Measurements from ENCODE around the gene ARHGEF2. TPM values are rescaled to one million over a fixed set of nuclear protein-coding genes. Genes with fewer than 3 reads are reported as not detected.

Gene ARHGEF2
- total and polyA plus RNA-seq, 2 donors (not counting 1 experiment from before 2014, with no cell fraction given), result 103 to 276 TPM

DNA sequence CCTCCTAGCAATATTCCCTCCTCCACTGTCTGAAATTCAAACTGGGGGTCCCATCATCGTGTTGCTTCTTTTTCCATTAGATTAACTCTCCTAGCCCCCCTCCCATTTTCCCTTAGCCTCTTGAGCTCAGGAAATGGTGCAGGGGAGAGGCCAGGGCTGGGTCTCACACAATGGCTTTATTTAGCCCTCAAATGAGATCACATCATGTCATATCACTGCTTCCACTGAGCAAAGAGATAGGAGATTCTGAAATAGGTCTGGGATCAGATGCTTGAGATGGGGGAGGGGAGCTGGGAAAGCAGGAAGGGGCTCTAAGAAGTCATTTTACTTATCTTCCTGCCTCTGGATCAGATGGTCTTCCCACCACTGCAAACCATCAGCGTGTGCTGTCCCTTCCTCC lies 17.8 kb upstream of the ARHGEF2 start:
- no peaks in the 10 kb centered on the region for H3K36me3 ChIP-seq (ENCODE audit: control insufficient read depth, insufficient read depth, low read length)
- DNase-seq (ENCODE audit: low read depth in 2 of 2), result no peak
- H3K27me3 ChIP-seq (ENCODE audit: control insufficient read depth, insufficient read depth, low read length), result no peaks in the 10 kb centered on the region
- H3K4me3 ChIP-seq (replicated peaks in 1 of 4; ENCODE audit: control extremely low read depth in 1 of 4, insufficient read depth in 1 of 4, low read depth in 3 of 4, low read length in 4 of 4), result no peak overlapping the region
- H2AFZ ChIP-seq (ENCODE audit: low read length), result no peak overlapping the region
- no peaks in the 10 kb centered on the region for H4K20me1 ChIP-seq (ENCODE audit: control insufficient read depth, extremely low read depth, insufficient read depth, low read length)
- no peak overlapping the region for H3K27ac ChIP-seq (ENCODE audit: insufficient read depth, low read length)
- H3K4me1 ChIP-seq (ENCODE audit: control insufficient read depth, extremely low read depth, insufficient read depth, low read length), result no peaks in the 10 kb centered on the region
- H3K79me2 ChIP-seq (ENCODE audit: control insufficient read depth, insufficient read depth, low read length), result no peaks in the 10 kb centered on the region
- no peak for TF ChIP-seq EZH2 (IDR thresholded peaks at IDR 0.05; ENCODE audit: low read length, missing control alignments)
- TF ChIP-seq, protein P1, sequence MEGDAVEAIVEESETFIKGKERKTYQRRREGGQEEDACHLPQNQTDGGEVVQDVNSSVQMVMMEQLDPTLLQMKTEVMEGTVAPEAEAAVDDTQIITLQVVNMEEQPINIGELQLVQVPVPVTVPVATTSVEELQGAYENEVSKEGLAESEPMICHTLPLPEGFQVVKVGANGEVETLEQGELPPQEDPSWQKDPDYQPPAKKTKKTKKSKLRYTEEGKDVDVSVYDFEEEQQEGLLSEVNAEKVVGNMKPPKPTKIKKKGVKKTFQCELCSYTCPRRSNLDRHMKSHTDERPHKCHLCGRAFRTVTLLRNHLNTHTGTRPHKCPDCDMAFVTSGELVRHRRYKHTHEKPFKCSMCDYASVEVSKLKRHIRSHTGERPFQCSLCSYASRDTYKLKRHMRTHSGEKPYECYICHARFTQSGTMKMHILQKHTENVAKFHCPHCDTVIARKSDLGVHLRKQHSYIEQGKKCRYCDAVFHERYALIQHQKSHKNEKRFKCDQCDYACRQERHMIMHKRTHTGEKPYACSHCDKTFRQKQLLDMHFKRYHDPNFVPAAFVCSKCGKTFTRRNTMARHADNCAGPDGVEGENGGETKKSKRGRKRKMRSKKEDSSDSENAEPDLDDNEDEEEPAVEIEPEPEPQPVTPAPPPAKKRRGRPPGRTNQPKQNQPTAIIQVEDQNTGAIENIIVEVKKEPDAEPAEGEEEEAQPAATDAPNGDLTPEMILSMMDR (conservative IDR thresholded peaks at IDR 0.05 in 1 of 2, IDR thresholded peaks at IDR 0.05 in 1 of 2; ENCODE audit: low read depth in 1 of 2, low read length in 2 of 2), result no peak
- no peaks in the 10 kb centered on the region for H3K9me3 ChIP-seq (ENCODE audit: control insufficient read depth, insufficient read depth, low read depth, low read length)
- H3K4me2 ChIP-seq (ENCODE audit: extremely low read depth, insufficient read depth, low read length), result no peak overlapping the region
- H3K9ac ChIP-seq (ENCODE audit: insufficient read depth, low read length), result no peak overlapping the region

DNA sequence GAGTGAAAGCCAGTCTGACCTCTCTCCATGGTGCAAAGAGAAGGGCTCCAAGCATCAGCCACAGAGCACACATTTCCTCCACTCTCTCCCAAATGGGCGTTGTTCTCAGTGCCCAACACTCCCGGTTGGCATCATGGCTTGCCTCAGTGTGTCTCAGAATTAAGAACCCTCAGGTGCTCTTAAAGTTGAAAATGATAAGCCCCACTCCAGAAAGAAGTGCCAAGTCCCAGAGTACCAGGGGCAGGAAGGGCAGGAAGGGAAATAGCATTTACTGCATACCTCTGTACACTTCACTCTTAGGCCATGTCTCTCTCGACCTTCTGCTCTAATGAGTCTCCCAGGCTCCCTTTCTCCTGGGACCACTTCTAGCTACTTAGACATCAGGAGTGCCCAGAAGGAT lies 15.2 kb upstream of the ARHGEF2 start:
- H3K27me3 ChIP-seq (ENCODE audit: control insufficient read depth, insufficient read depth, low read length), result no peaks in the 10 kb centered on the region
- TF ChIP-seq EZH2 (IDR thresholded peaks at IDR 0.05; ENCODE audit: low read length, missing control alignments), result no peak
- TF ChIP-seq, protein P1 (conservative IDR thresholded peaks at IDR 0.05 in 1 of 2, IDR thresholded peaks at IDR 0.05 in 1 of 2; ENCODE audit: low read depth in 1 of 2, low read length in 2 of 2), result no peak
- no peak overlapping the region for H3K27ac ChIP-seq (ENCODE audit: insufficient read depth, low read length)
- no peaks in the 10 kb centered on the region for H3K9me3 ChIP-seq (ENCODE audit: control insufficient read depth, insufficient read depth, low read depth, low read length)
- no peaks in the 10 kb centered on the region for H4K20me1 ChIP-seq (ENCODE audit: control insufficient read depth, extremely low read depth, insufficient read depth, low read length)
- no peak for DNase-seq (ENCODE audit: low read depth in 2 of 2)
- H2AFZ ChIP-seq (ENCODE audit: low read length), result no peak overlapping the region
- no peaks in the 10 kb centered on the region for H3K36me3 ChIP-seq (ENCODE audit: control insufficient read depth, insufficient read depth, low read length)
- H3K79me2 ChIP-seq (ENCODE audit: control insufficient read depth, insufficient read depth, low read length), result no peaks in the 10 kb centered on the region
- no peak overlapping the region for H3K9ac ChIP-seq (ENCODE audit: insufficient read depth, low read length)
- no peak overlapping the region for H3K4me2 ChIP-seq (ENCODE audit: extremely low read depth, insufficient read depth, low read length)
- no peak overlapping the region for H3K4me3 ChIP-seq (replicated peaks in 1 of 4; ENCODE audit: control extremely low read depth in 1 of 4, insufficient read depth in 1 of 4, low read depth in 3 of 4, low read length in 4 of 4)
- peaks cover 5% of the 10 kb centered on the region for H3K4me1 ChIP-seq (ENCODE audit: control insufficient read depth, extremely low read depth, insufficient read depth, low read length)

DNA sequence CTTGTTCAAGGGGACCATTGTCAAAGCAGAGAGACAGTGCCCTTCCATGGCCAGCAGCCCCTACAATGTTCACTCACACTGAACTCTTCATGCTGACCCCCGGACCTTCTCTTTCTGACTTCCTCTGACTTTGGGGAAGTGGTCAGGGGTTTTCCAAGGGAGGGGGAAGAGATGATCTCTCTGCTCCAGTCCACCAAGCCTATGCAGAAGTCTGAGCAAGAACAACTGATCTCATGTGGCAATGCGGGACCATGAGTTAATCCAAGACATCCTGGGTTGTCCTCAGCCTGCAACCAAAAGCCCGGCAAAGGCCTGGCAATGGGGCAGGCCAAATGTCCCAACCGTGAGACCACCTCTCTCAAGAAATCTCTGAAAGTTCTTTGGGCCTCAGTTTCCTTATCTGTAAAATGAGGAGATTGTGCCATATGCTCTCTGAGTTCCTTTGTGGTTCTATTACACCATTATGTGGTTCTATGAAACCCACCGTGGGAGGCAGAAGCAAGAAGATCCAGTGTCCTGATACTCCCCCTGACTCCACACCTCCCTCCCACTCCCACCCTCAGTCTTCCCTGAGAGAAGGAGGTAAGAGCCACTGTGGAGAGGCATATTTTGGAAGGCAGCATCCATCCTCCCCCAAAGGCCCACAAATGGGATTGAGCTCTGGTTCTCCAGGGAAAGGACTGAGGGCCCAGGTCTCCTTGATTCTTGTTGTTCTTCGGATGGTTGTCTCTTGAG lies 11.8 kb upstream of the ARHGEF2 start:
- Histone ChIP-seq H3K4me1 (ENCODE audit: control insufficient read depth, extremely low read depth, insufficient read depth, low read length) (peaks cover 5% of the 10 kb centered on the region), H3K9ac (ENCODE audit: insufficient read depth, low read length) (no peak overlapping the region), H3K4me2 (ENCODE audit: extremely low read depth, insufficient read depth, low read length) (no peak overlapping the region), H3K79me2 (ENCODE audit: control insufficient read depth, insufficient read depth, low read length) (no peaks in the 10 kb centered on the region), H4K20me1 (ENCODE audit: control insufficient read depth, extremely low read depth, insufficient read depth, low read length) (no peaks in the 10 kb centered on the region), H3K4me3 (replicated peaks in 1 of 4; ENCODE audit: control extremely low read depth in 1 of 4, insufficient read depth in 1 of 4, low read depth in 3 of 4, low read length in 4 of 4) (no peak overlapping the region), H3K27me3 (ENCODE audit: control insufficient read depth, insufficient read depth, low read length) (no peaks in the 10 kb centered on the region), H3K27ac (ENCODE audit: insufficient read depth, low read length) (no peak overlapping the region), H3K9me3 (ENCODE audit: control insufficient read depth, insufficient read depth, low read depth, low read length) (no peaks in the 10 kb centered on the region), H2AFZ (ENCODE audit: low read length) (no peak overlapping the region), H3K36me3 (ENCODE audit: control insufficient read depth, insufficient read depth, low read length) (no peaks in the 10 kb centered on the region)
- TF ChIP-seq, protein P1 (conservative IDR thresholded peaks at IDR 0.05 in 1 of 2, IDR thresholded peaks at IDR 0.05 in 1 of 2; ENCODE audit: low read depth in 1 of 2, low read length in 2 of 2), result no peak
- no peak for TF ChIP-seq EZH2 (IDR thresholded peaks at IDR 0.05; ENCODE audit: low read length, missing control alignments)
- no peak for DNase-seq (ENCODE audit: low read depth in 2 of 2)

All from fibroblast of lung (primary cell).